Esophagus muscularis mucosa (tissue), 4 donors: ENCODE measurements around the gene TGFB1. TPM values are rescaled to one million over a fixed set of nuclear protein-coding genes. Genes with fewer than 3 reads are reported as not detected.

ENCODE experiments used
- DNase-seq: peaks from one replicate; pipeline ENCODE4 v3.0.0-alpha.2; 2017; ENCODE audit errors: extremely low spot score
- H3K27ac ChIP-seq, 4 donors: fragments of 200-600 bp; sonication (generic); replicated peaks in 1 of 4; 1 replicate in 3 of 4; 2 replicates in 1 of 4; pipeline ENCODE4 v1.5.1; 2016 to 2019; ENCODE audit warnings: mild to moderate bottlenecking in 1 of 4
- H3K27me3 ChIP-seq, 4 donors: fragments of 200-600 bp; sonication (generic); one replicate each; pipeline versions ENCODE4 v1.5.1 to v1.6.0; 2016 to 2019
- H3K36me3 ChIP-seq, 4 donors: fragments of 200-600 bp; sonication (generic); one replicate each; pipeline ENCODE4 v1.5.1; 2016 to 2019
- H3K4me1 ChIP-seq, 4 donors: fragments of 200-600 bp; sonication (generic); one replicate each; pipeline ENCODE4 v1.5.1; 2016 to 2019
- H3K4me3 ChIP-seq, 4 donors: fragments of 200-600 bp; sonication (generic); 1 replicate in 2 of 4; 2 replicates in 2 of 4; pipeline ENCODE4 v1.5.1; 2016 to 2019; ENCODE audit warnings: mild to moderate bottlenecking in 4 of 4, moderate library complexity in 1 of 4
- H3K9me3 ChIP-seq, 4 donors: fragments of 200-600 bp; sonication (generic); 1 replicate in 3 of 4; 2 replicates in 1 of 4; pipeline ENCODE4 v1.5.1; 2016 to 2019
- CTCF ChIP-seq, 3 experiments: fragments of 200-600 bp in 2 of 3; fragments of 450-650 bp in 1 of 3; sonication (generic) in 2 of 3; IDR thresholded peaks; one replicate each; pipeline ENCODE4 v1.5.1; 2017 to 2019; ENCODE audit warnings: antibody characterized with exemption in 3 of 3, mild to moderate bottlenecking in 2 of 3, moderate library complexity in 1 of 3
- EP300 ChIP-seq: sonication (generic); formaldehyde crosslinking; IDR thresholded peaks from one replicate; pipeline ENCODE4 v1.6.1; 2017; ENCODE audit warnings: antibody characterized with exemption
- POLR2A ChIP-seq: fragments of 450-650 bp; IDR thresholded peaks from one replicate; pipeline ENCODE4 v1.6.1; 2017; ENCODE audit warnings: antibody characterized with exemption, moderate library complexity, mild to moderate bottlenecking, low read depth
- POLR2AphosphoS5 ChIP-seq, 2 donors: sonication (generic); formaldehyde crosslinking; IDR thresholded peaks; one replicate each; pipeline ENCODE4 v1.6.1; 2017; ENCODE audit warnings: antibody characterized with exemption in 2 of 2
- WGBS: methylation state at CpG from one replicate; pipeline ENCODE4 v1.1.5; 2018; 5-methylcytosine and 5-hydroxymethylcytosine counted together
- intact Hi-C: fragments of 100-400 bp; cut with DNase I; formaldehyde crosslinking; loops from one replicate; pipeline ENCODE4 v1.15.1; 2023
- total RNA-seq, 4 donors: library from RNA; depleted of rRNA; stranded (reverse); fragments of >200 nt; gene quantifications; one replicate each; pipeline versions ENCODE4 v1.1.0 to v1.2.1, GENCODE V29; 2016

TGFB1 gene
- total RNA-seq, 4 donors from 2014 or later = 29.8 to 52.4 (median 31.8) TPM

GRCh38 chr19:41320568-41320967 is 33.2 kb downstream of the TGFB1 start:
- H3K36me3 ChIP-seq = peaks cover 32 to 71% (median 68%) of the 10 kb centered on the region in 4 donors
- intact Hi-C loops = no loop called here
- WGBS = 95% methylated on average over 3 of the region's 4 CpGs
- TF ChIP-seq CTCF (IDR thresholded peaks at IDR 0.05) (no peak), EP300 (no peak), POLR2A (no peak), POLR2AphosphoS5 (IDR thresholded peaks at IDR 0.05) (no peak)
- no peak overlapping the region for H3K4me3 ChIP-seq
- no peak overlapping the region for H3K27ac ChIP-seq
- no peaks in the 10 kb centered on the region for H3K9me3 ChIP-seq
- peaks cover 42 to 47% (median 45%) of the 10 kb centered on the region in 4 donors for H3K4me1 ChIP-seq
- no peaks in the 10 kb centered on the region for H3K27me3 ChIP-seq
- DNase-seq = no peak

- intact Hi-C loops = no loop called here
- H3K9me3 ChIP-seq = no peaks in the 10 kb centered on the region
- H3K36me3 ChIP-seq = peaks cover 32 to 76% (median 72%) of the 10 kb centered on the region in 4 donors
- TF ChIP-seq POLR2A (no peak), EP300 (no peak), POLR2AphosphoS5 (IDR thresholded peaks at IDR 0.05) (no peak), CTCF (IDR thresholded peaks at IDR 0.05) (no peak)
- WGBS = no CpG with 5 or more reads among the region's 11 CpGs
- H3K27ac ChIP-seq = no peak overlapping the region
- no peaks in the 10 kb centered on the region for H3K27me3 ChIP-seq
- H3K4me1 ChIP-seq = peaks cover 38 to 43% (median 41%) of the 10 kb centered on the region in 4 donors
- no peak overlapping the region for H3K4me3 ChIP-seq
- DNase-seq = no peak
Observed at GRCh38 chr19:41320185-41320518, 33.6 kb downstream of the TGFB1 start.

- Histone ChIP-seq H3K27ac (no peak overlapping the region), H3K36me3 (peaks cover 32 to 79% (median 74%) of the 10 kb centered on the region in 4 donors), H3K4me3 (no peak overlapping the region), H3K9me3 (no peaks in the 10 kb centered on the region), H3K4me1 (peaks cover 33 to 38% (median 36%) of the 10 kb centered on the region in 4 donors), H3K27me3 (no peaks in the 10 kb centered on the region)
- no peak for DNase-seq
- no peak for TF ChIP-seq CTCF (IDR thresholded peaks at IDR 0.05)
- no peak for TF ChIP-seq POLR2AphosphoS5 (IDR thresholded peaks at IDR 0.05)
- no peak for TF ChIP-seq EP300
- TF ChIP-seq POLR2A = no peak
- intact Hi-C loops = loop anchor here (5.0 kb wide), 1 partner anchor 33 kb away; the partner anchor contains the start of gene TGFB1
- 83% methylated on average over 19 of the region's 20 CpGs for WGBS
Observed at GRCh38 chr19:41319500-41320184, 34.1 kb downstream of the TGFB1 start.

GRCh38 chr19:41318696-41319499 is 34.8 kb downstream of the TGFB1 start:
- Histone ChIP-seq H3K4me3 (no peak overlapping the region), H3K27me3 (no peaks in the 10 kb centered on the region), H3K27ac (no peak overlapping the region), H3K36me3 (peaks cover 32 to 86% (median 78%) of the 10 kb centered on the region in 4 donors), H3K9me3 (no peaks in the 10 kb centered on the region), H3K4me1 (peaks cover 25 to 31% (median 29%) of the 10 kb centered on the region in 4 donors)
- 86% methylated on average over 15 of the region's 19 CpGs for WGBS
- intact Hi-C loops = loop anchor here (5.0 kb wide), 1 partner anchor 33 kb away; the partner anchor contains the start of gene TGFB1
- DNase-seq = no peak
- TF ChIP-seq POLR2AphosphoS5 (IDR thresholded peaks at IDR 0.05) (no peak), CTCF (IDR thresholded peaks at IDR 0.05) (no peak), EP300 (no peak), POLR2A (no peak)
